B cell (primary cell): ENCODE results near the gene DHRS7B. TPM values are rescaled to one million over a fixed set of nuclear protein-coding genes. Genes with fewer than 3 reads are reported as not detected.

Source experiments
- ATAC-seq: fragments of 200-7000 bp; cut with Tn5 transposase; one replicate; pipeline ENCODE4 v1.10.0; 2021; ENCODE audit warnings: low read depth, mild to moderate bottlenecking, moderate number of reproducible peaks, moderate library complexity
- CTCF ChIA-PET: fragments of 350-600 bp; sonication (Branson Sonifier 250); formaldehyde crosslinking; loops from one replicate; lab custom pipeline; 2021; ENCODE audit warnings: antibody characterized with exemption, inconsistent platforms; lab: Charles Lee
- POLR2A ChIA-PET: fragments of 350-600 bp; sonication (Branson Sonifier 250); formaldehyde crosslinking; loops from one replicate; lab custom pipeline; 2021; ENCODE audit warnings: antibody characterized with exemption; lab: Charles Lee
- DNase-seq: peaks from one replicate; pipeline ENCODE4 v3.0.0; 2013
- H2AFZ ChIP-seq: 2 replicates; pipeline ENCODE4 v1.6.1; 2012; ENCODE audit warnings: mild to moderate bottlenecking, low read depth, low read length; ENCODE audit not compliant: insufficient read depth, poor library complexity, severe bottlenecking
- H3K27ac ChIP-seq, 2 donors: 1 replicate in 1 of 2; 2 replicates in 1 of 2; pipeline ENCODE4 v1.5.1; 2012 to 2013; ENCODE audit warnings: low read length in 2 of 2, mild to moderate bottlenecking in 2 of 2, moderate library complexity in 1 of 2
- H3K27me3 ChIP-seq, 4 experiments: fragments of 200-600 bp in 1 of 4; sonication (generic) in 1 of 4; replicated peaks in 1 of 4; 1 replicate in 2 of 4; 2 replicates in 2 of 4; pipeline versions ENCODE4 v1.6.1 to v1.7.0; 2013 to 2016; ENCODE audit warnings: low read length in 3 of 4, mild to moderate bottlenecking in 2 of 4, mixed read lengths in 1 of 4, moderate library complexity in 1 of 4; ENCODE audit not compliant: insufficient read depth in 4 of 4, control insufficient read depth in 3 of 4; ENCODE audit errors: control extremely low read depth in 1 of 4
- H3K36me3 ChIP-seq, 2 experiments: replicated peaks in 1 of 2; 1 replicate in 1 of 2; 2 replicates in 1 of 2; pipeline versions ENCODE4 v1.6.1 to v1.7.1; 2013; ENCODE audit warnings: low read length in 1 of 2; ENCODE audit not compliant: insufficient read depth in 2 of 2, control insufficient read depth in 1 of 2; ENCODE audit errors: control extremely low read depth in 1 of 2, extremely low read depth in 1 of 2
- H3K4me1 ChIP-seq, 2 donors: fragments of 200-600 bp in 1 of 2; sonication (generic) in 1 of 2; 1 replicate in 1 of 2; 2 replicates in 1 of 2; pipeline versions ENCODE4 v1.5.1 to v1.6.1; 2013 to 2017; ENCODE audit warnings: low read length in 2 of 2; ENCODE audit not compliant: control insufficient read depth in 2 of 2, insufficient read depth in 2 of 2
- H3K4me2 ChIP-seq: replicated peaks from 2 replicates; pipeline ENCODE3; 2012; ENCODE audit warnings: mild to moderate bottlenecking, low read depth, low read length; ENCODE audit not compliant: poor library complexity, severe bottlenecking
- H3K4me3 ChIP-seq, 5 experiments: fragments of 200-600 bp in 1 of 5; sonication (generic) in 1 of 5; 1 replicate in 3 of 5; 2 replicates in 2 of 5; pipeline versions ENCODE4 v1.5.1 to v1.7.0; 2011 to 2016; ENCODE audit warnings: low read length in 4 of 5, mild to moderate bottlenecking in 4 of 5, low read depth in 2 of 5, control low read depth in 1 of 5, moderate library complexity in 1 of 5; ENCODE audit not compliant: insufficient read depth in 1 of 5; ENCODE audit errors: control extremely low read depth in 1 of 5, extremely low read depth in 1 of 5
- H3K79me2 ChIP-seq: fragments of 200-600 bp; sonication (generic); one replicate; pipeline ENCODE4 v1.6.0; 2016; ENCODE audit warnings: low read length; ENCODE audit not compliant: control insufficient read depth, insufficient read depth
- H3K9ac ChIP-seq: fragments of 200-600 bp; sonication (generic); 2 replicates; pipeline ENCODE4 v1.6.1; 2017; ENCODE audit warnings: mild to moderate bottlenecking, low read length, moderate library complexity
- H3K9me3 ChIP-seq, 3 donors: one replicate each; pipeline versions ENCODE4 v1.6.1 to v1.7.1; 2013; ENCODE audit warnings: low read length in 2 of 3; ENCODE audit not compliant: control insufficient read depth in 2 of 3, insufficient read depth in 1 of 3; ENCODE audit errors: control extremely low read depth in 1 of 3
- H4K20me1 ChIP-seq: 2 replicates; pipeline ENCODE4 v1.6.0; 2012; ENCODE audit warnings: mild to moderate bottlenecking, low read length; ENCODE audit not compliant: insufficient read depth, control insufficient read depth, poor library complexity, severe bottlenecking
- H3K27ac Mint-ChIP-seq: one replicate; pipeline ENCODE4 v1.8.0; 2021; ENCODE audit warnings: mixed read lengths
- H3K27me3 Mint-ChIP-seq: one replicate; pipeline ENCODE4 v1.8.0; 2021; ENCODE audit warnings: mixed read lengths
- H3K4me1 Mint-ChIP-seq: one replicate; pipeline ENCODE4 v1.8.0; 2021; ENCODE audit warnings: mixed read lengths
- H3K4me3 Mint-ChIP-seq: one replicate; pipeline ENCODE4 v1.8.0; 2021; ENCODE audit warnings: mixed read lengths
- H3K9me3 Mint-ChIP-seq: one replicate; pipeline ENCODE4 v1.8.0; 2022; ENCODE audit warnings: mixed read lengths; ENCODE audit not compliant: insufficient read depth
- CTCF ChIP-seq: fragments of 200-600 bp; IDR thresholded peaks from one replicate; pipeline ENCODE4 v1.8.0; 2022; ENCODE audit warnings: antibody characterized with exemption, mild to moderate bottlenecking
- EZH2 ChIP-seq: IDR thresholded peaks from 2 replicates; pipeline ENCODE4 v1.6.1; 2012; ENCODE audit warnings: borderline replicate concordance, low read depth, mild to moderate bottlenecking, moderate library complexity, low read length; ENCODE audit not compliant: insufficient read depth, poor library complexity, severe bottlenecking
- WGBS: methylation state at CpG from one replicate; pipeline ENCODE4 v1.1.5; 2013; ENCODE audit warnings: missing lambda C conversion rate; ENCODE audit not compliant: insufficient coverage; 5-methylcytosine and 5-hydroxymethylcytosine counted together
- intact Hi-C: fragments of 100-400 bp; cut with micrococcal nuclease; formaldehyde crosslinking; loops from one replicate; pipeline ENCODE4 v1.10.0; 2022
- polyA plus RNA-seq: library from polyadenylated mRNA; depleted of rRNA; stranded (reverse); fragments of >200 nt; gene quantifications from 2 replicates; pipeline ENCODE4 v1.2.3, GENCODE V29; 2012
- total RNA-seq, 2 donors: library from RNA; stranded (reverse); fragments of 120-200 nt in 1 of 2; gene quantifications; 1 replicate in 1 of 2; 2 replicates in 1 of 2; pipeline versions ENCODE4 v1.2.3 to v1.2.4, GENCODE V29; 2013 to 2022

The DHRS7B gene
- total and polyA plus RNA-seq, 2 donors (not counting 1 experiment from before 2014, with no cell fraction given) = 8.2 to 13.4 TPM

- ATAC-seq (no peak), DNase-seq (no peak)
- Histone ChIP-seq H3K36me3 (no peaks in the 10 kb centered on the region), H3K4me3 (no peak overlapping the region), H3K9ac (no peak overlapping the region), H2AFZ (no peak overlapping the region), H3K27ac (no peak overlapping the region), H3K27me3 (no peaks in the 10 kb centered on the region), H3K79me2 (peaks cover 68% of the 10 kb centered on the region), H4K20me1 (peaks cover 6% of the 10 kb centered on the region), H3K9me3 (peaks cover 1 to 10% (median 7%) of the 10 kb centered on the region in 3 donors), H3K4me1 (peaks cover 7 to 8% of the 10 kb centered on the region in 2 donors), H3K4me2 (no peak overlapping the region)
- Mint-ChIP-seq H3K27ac (no peak overlapping the region), H3K4me3 (no peak overlapping the region), H3K4me1 (peaks cover 12% of the 10 kb centered on the region), H3K27me3 (no peaks in the 10 kb centered on the region), H3K9me3 (no peaks in the 10 kb centered on the region)
- POLR2A ChIA-PET = interaction anchor here (0.6 to 0.7 kb wide), 2 partner anchors 22 to 140 kb away, joined by 5 to 8 read pairs; no protein-coding TSS in a partner anchor
- WGBS = no CpG with 5 or more reads among the region's 1 CpG
- no peak for TF ChIP-seq EZH2
- no peak for TF ChIP-seq CTCF
- CTCF ChIA-PET = interaction anchor here (0.7 to 5.9 kb wide), 5 partner anchors 10 to 178 kb away, joined by 3 to 47 read pairs (median 4); no protein-coding TSS in a partner anchor
- intact Hi-C loops = no loop called here
Measured at GRCh38 chr17:21132428-21132827, 5.7 kb downstream of the DHRS7B start.

- no peaks in the 10 kb centered on the region for H3K9me3 Mint-ChIP-seq
Measured at GRCh38 chr17:21134559-21134958, 7.8 kb downstream of the DHRS7B start.

More at GRCh38 chr17:21134559-21134958, 7.8 kb downstream of the DHRS7B start:
- Mint-ChIP-seq H3K27me3 (no peaks in the 10 kb centered on the region), H3K27ac (no peak overlapping the region), H3K4me1 (peaks cover 6% of the 10 kb centered on the region), H3K4me3 (no peak overlapping the region)
- no peak for ATAC-seq
- no peak for DNase-seq
- intact Hi-C loops = no loop called here
- no peak overlapping the region for H3K27ac ChIP-seq
- no peak overlapping the region for H3K4me2 ChIP-seq
- no peaks in the 10 kb centered on the region for H3K27me3 ChIP-seq
- H3K79me2 ChIP-seq = peaks cover 61% of the 10 kb centered on the region
- no peaks in the 10 kb centered on the region for H3K4me1 ChIP-seq
- H2AFZ ChIP-seq = no peak overlapping the region
- POLR2A ChIA-PET = no interaction called here
- H3K36me3 ChIP-seq = no peaks in the 10 kb centered on the region
- H3K9ac ChIP-seq = no peak overlapping the region
- TF ChIP-seq EZH2 = no peak
- TF ChIP-seq CTCF = no peak
- 89% methylated on average over 1 of the region's 2 CpGs for WGBS
- H3K4me3 ChIP-seq = no peak overlapping the region
- no peaks in the 10 kb centered on the region for H4K20me1 ChIP-seq
- peaks cover 1 to 20% (median 7%) of the 10 kb centered on the region in 3 donors for H3K9me3 ChIP-seq
- CTCF ChIA-PET = no interaction called here
